GM19193 (cell line): ENCODE measurements around the gene LEUTX.

Experiments used
- POLR2A ChIP-seq: IDR thresholded peaks from 4 replicates; pipeline ENCODE4 v1.6.1; 2011; ENCODE audit not compliant: insufficient read depth, insufficient read length; ENCODE audit errors: extremely low read depth

Gene LEUTX

GRCh38 chr19:39778763-39779162 is at the start of gene LEUTX:
LEUTX (plus strand) TSS chr19:39778854; CDS start chr19:39778921, 67 bp downstream.
- no peak for TF ChIP-seq POLR2A

GRCh38 chr19:39729594-39729993 is 49.1 kb upstream of the LEUTX start:
- TF ChIP-seq POLR2A, result no peak

GRCh38 chr19:39731685-39732084 is 47.0 kb upstream of the LEUTX start:
- no peak for TF ChIP-seq POLR2A

GRCh38 chr19:39733841-39734240 is 44.8 kb upstream of the LEUTX start:
- no peak for TF ChIP-seq POLR2A

- TF ChIP-seq POLR2A, result no peak
These were observed 43.0 kb upstream of the LEUTX start for GRCh38 chr19:39735688-39736087.

GRCh38 chr19:39736088-39736487 is 42.6 kb upstream of the LEUTX start:
- no peak for TF ChIP-seq POLR2A

GRCh38 chr19:39737351-39737750 is 41.3 kb upstream of the LEUTX start:
- no peak for TF ChIP-seq POLR2A

GRCh38 chr19:39737891-39738290 is 40.8 kb upstream of the LEUTX start, which contains the start of gene CLC:
CLC (minus strand) TSS chr19:39738029; CDS start chr19:39737952, 77 bp downstream.
- no peak for TF ChIP-seq POLR2A

GRCh38 chr19:39738814-39739213 is 39.8 kb upstream of the LEUTX start:
- no peak for TF ChIP-seq POLR2A

- no peak for TF ChIP-seq POLR2A
These were observed 38.3 kb upstream of the LEUTX start for GRCh38 chr19:39740395-39740794.

- TF ChIP-seq POLR2A, result no peak
These were observed 33.0 kb upstream of the LEUTX start for GRCh38 chr19:39745643-39746042.

GRCh38 chr19:39746836-39747529 is 31.7 kb upstream of the LEUTX start:
- no peak for TF ChIP-seq POLR2A

- no peak for TF ChIP-seq POLR2A
These were observed 28.7 kb upstream of the LEUTX start for GRCh38 chr19:39749981-39750380.

- TF ChIP-seq POLR2A, result no peak
These were observed 26.3 kb upstream of the LEUTX start for GRCh38 chr19:39752390-39752789.

- no peak for TF ChIP-seq POLR2A
These were observed 25.9 kb upstream of the LEUTX start for GRCh38 chr19:39752795-39753194.

GRCh38 chr19:39754544-39754943 is 24.1 kb upstream of the LEUTX start:
- no peak for TF ChIP-seq POLR2A

- no peak for TF ChIP-seq POLR2A
These were observed 23.7 kb upstream of the LEUTX start for GRCh38 chr19:39754971-39755370.
